SK-N-SH (cell line): ENCODE results near the gene KCNK18. TPM values are rescaled to one million over a fixed set of nuclear protein-coding genes. Genes with fewer than 3 reads are reported as not detected.

Experiments
- CTCF ChIA-PET: fragments of 300-600, 350-600 bp; formaldehyde crosslinking; extraction: SDS; loops from one replicate; lab custom pipeline; 2021; lab: Yijun Ruan, JAX
- POLR2A ChIA-PET: fragments of 350-600 bp; sonication (Branson Sonifier 250); formaldehyde crosslinking; extraction: SDS; loops from one replicate; lab custom pipeline; 2020; ENCODE audit warnings: antibody characterized with exemption, inconsistent platforms; lab: Yijun Ruan, JAX
- DNase-seq: peaks from one replicate; pipeline ENCODE4 v3.0.0; 2012
- H2AFZ ChIP-seq: fragments of 200-600 bp; sonication (generic); 2 replicates; pipeline ENCODE4 v1.8.1; 2016; ENCODE audit warnings: antibody characterized with exemption, mild to moderate bottlenecking, low read depth
- H3F3A ChIP-seq: fragments of 200-600 bp; sonication (generic); replicated peaks from 2 replicates; pipeline ENCODE3; 2016; ENCODE audit warnings: antibody characterized with exemption, mild to moderate bottlenecking; ENCODE audit not compliant: insufficient read depth
- H3K27ac ChIP-seq, 2 experiments: fragments of 200-500 bp in 1 of 2; fragments of 200-600 bp in 1 of 2; sonication (Bioruptor generic) in 1 of 2; sonication (generic), shearing (Covaris generic) in 1 of 2; 2 replicates each; pipeline versions ENCODE4 v1.5.1 to v1.6.1; 2014 to 2016; ENCODE audit warnings: low read depth in 2 of 2, inconsistent platforms in 1 of 2, low read length in 1 of 2, mild to moderate bottlenecking in 1 of 2, mixed read lengths in 1 of 2
- H3K27me3 ChIP-seq: fragments of 200-600 bp; sonication (generic), shearing (Covaris generic); 2 replicates; pipeline ENCODE4 v1.6.1; 2016; ENCODE audit warnings: mixed run types; ENCODE audit not compliant: insufficient read depth
- H3K36me3 ChIP-seq, 2 experiments: fragments of 200-500 bp in 1 of 2; fragments of 200-600 bp in 1 of 2; sonication (Bioruptor generic) in 1 of 2; sonication (generic) in 1 of 2; replicated peaks in 1 of 2; 2 replicates each; pipeline versions ENCODE3 to v1.5.1; 2014 to 2016; ENCODE audit warnings: low read length in 1 of 2, mild to moderate bottlenecking in 1 of 2; ENCODE audit not compliant: insufficient read depth in 2 of 2, control insufficient read depth in 1 of 2
- H3K4me1 ChIP-seq, 2 experiments: fragments of 200-500 bp in 1 of 2; fragments of 200-600 bp in 1 of 2; sonication (Bioruptor generic) in 1 of 2; sonication (generic), shearing (Covaris generic) in 1 of 2; 2 replicates each; pipeline versions ENCODE4 v1.5.1 to v1.6.1; 2014 to 2016; ENCODE audit warnings: low read depth in 1 of 2, low read length in 1 of 2, mixed run types in 1 of 2; ENCODE audit not compliant: insufficient read depth in 2 of 2, control insufficient read depth in 1 of 2
- H3K4me2 ChIP-seq: fragments of 200-600 bp; sonication (generic), shearing (Covaris generic); 2 replicates; pipeline ENCODE4 v1.6.1; 2017; ENCODE audit warnings: mixed run types
- H3K4me3 ChIP-seq, 2 experiments: fragments of 200-500 bp in 1 of 2; fragments of 200-600 bp in 1 of 2; sonication (Bioruptor generic) in 1 of 2; sonication (generic), shearing (Covaris generic) in 1 of 2; 2 replicates each; pipeline versions ENCODE4 v1.5.1 to v1.8.1; 2014 to 2016; ENCODE audit warnings: low read depth in 2 of 2, inconsistent platforms in 1 of 2, low read length in 1 of 2, mild to moderate bottlenecking in 1 of 2, mixed read lengths in 1 of 2, moderate library complexity in 1 of 2
- H3K79me2 ChIP-seq: fragments of 200-600 bp; sonication (generic); 2 replicates; pipeline ENCODE4 v1.8.1; 2017; ENCODE audit warnings: mild to moderate bottlenecking; ENCODE audit not compliant: insufficient read depth
- H3K9ac ChIP-seq: fragments of 200-600 bp; sonication (generic); 2 replicates; pipeline ENCODE4 v1.6.1; 2017; ENCODE audit warnings: mixed run types
- H3K9me2 ChIP-seq: fragments of 200-600 bp; sonication (generic); 2 replicates; pipeline ENCODE4 v1.6.1; 2017; ENCODE audit warnings: mixed run types
- H3K9me3 ChIP-seq: fragments of 200-600 bp; sonication (generic); 2 replicates; pipeline ENCODE4 v1.6.1; 2017; ENCODE audit warnings: mixed run types, mild to moderate bottlenecking, moderate library complexity
- H4K20me1 ChIP-seq: fragments of 200-600 bp; sonication (generic); 2 replicates; pipeline ENCODE4 v1.6.1; 2017; ENCODE audit warnings: mild to moderate bottlenecking, mixed run types; ENCODE audit not compliant: insufficient read depth
- CTCF ChIP-seq: fragments of 200-600 bp; sonication (generic); IDR thresholded peaks from 2 replicates; pipeline ENCODE4 v1.6.1; 2017; ENCODE audit warnings: antibody characterized with exemption, mild to moderate bottlenecking, moderate library complexity
- FOXJ3 ChIP-seq: sonication (generic); formaldehyde crosslinking; IDR thresholded peaks from 2 replicates; pipeline ENCODE4 v1.5.1; 2020; ENCODE audit warnings: mild to moderate bottlenecking, missing genetic modification reagents
- GABPA ChIP-seq: IDR thresholded peaks from 2 replicates; pipeline ENCODE4 v1.4.0; 2012; ENCODE audit warnings: low read depth, mild to moderate bottlenecking
- MEF2A ChIP-seq: IDR thresholded peaks from 2 replicates; pipeline ENCODE4 v1.4.0; 2012; ENCODE audit warnings: low read depth, borderline replicate concordance
- RAD21 ChIP-seq: IDR thresholded peaks from 2 replicates; pipeline ENCODE4 v1.6.1; 2012; ENCODE audit warnings: mild to moderate bottlenecking, low read length
- RCOR1 ChIP-seq: fragments of 150-350 bp; IDR thresholded peaks from 2 replicates; pipeline ENCODE4 v1.6.1; 2017; ENCODE audit warnings: antibody characterized with exemption, low read length
- REST ChIP-seq: IDR thresholded peaks from 2 replicates; pipeline ENCODE4 v1.6.1; 2012; ENCODE audit warnings: mild to moderate bottlenecking, low read depth, low read length, moderate library complexity
- RFX5 ChIP-seq: IDR thresholded peaks from 2 replicates; pipeline ENCODE4 v1.6.1; 2012; ENCODE audit warnings: mild to moderate bottlenecking, improper control_type of control experiment, low read length
- SIN3A ChIP-seq: IDR thresholded peaks from 2 replicates; pipeline ENCODE4 v1.6.1; 2012; ENCODE audit warnings: low read depth, mild to moderate bottlenecking, low read length, moderate library complexity, borderline replicate concordance
- TEAD4 ChIP-seq: IDR thresholded peaks from 2 replicates; pipeline ENCODE4 v1.4.0; 2012; ENCODE audit warnings: mild to moderate bottlenecking, borderline replicate concordance; ENCODE audit not compliant: insufficient read depth
- USF2 ChIP-seq: fragments of 150-350 bp; IDR thresholded peaks from 2 replicates; pipeline ENCODE4 v1.6.1; 2017; ENCODE audit warnings: antibody characterized with exemption, low read length, low read depth, borderline replicate concordance
- WGBS: methylation state at CpG from one replicate; pipeline ENCODE4 v1.1.6; 2017; ENCODE audit warnings: low lambda C conversion rate; 5-methylcytosine and 5-hydroxymethylcytosine counted together
- polyA plus RNA-seq, 3 experiments: library from polyadenylated mRNA; depleted of rRNA; stranded (reverse); fragments of >200 nt; gene quantifications; 2 replicates each; pipeline ENCODE4 v1.2.3, GENCODE V29; 2012
- TF ChIP-seq, protein P1 (sequence below): IDR thresholded peaks from 2 replicates; pipeline ENCODE4 v1.4.0; 2012; ENCODE audit warnings: low read depth, borderline replicate concordance
- TF ChIP-seq, protein P2 (sequence below): IDR thresholded peaks from 2 replicates; pipeline ENCODE4; 2012

KCNK18 gene
- polyA plus RNA-seq, 1 of the 3 experiments (the other 2 are of a cell fraction), result not detected

DNA sequence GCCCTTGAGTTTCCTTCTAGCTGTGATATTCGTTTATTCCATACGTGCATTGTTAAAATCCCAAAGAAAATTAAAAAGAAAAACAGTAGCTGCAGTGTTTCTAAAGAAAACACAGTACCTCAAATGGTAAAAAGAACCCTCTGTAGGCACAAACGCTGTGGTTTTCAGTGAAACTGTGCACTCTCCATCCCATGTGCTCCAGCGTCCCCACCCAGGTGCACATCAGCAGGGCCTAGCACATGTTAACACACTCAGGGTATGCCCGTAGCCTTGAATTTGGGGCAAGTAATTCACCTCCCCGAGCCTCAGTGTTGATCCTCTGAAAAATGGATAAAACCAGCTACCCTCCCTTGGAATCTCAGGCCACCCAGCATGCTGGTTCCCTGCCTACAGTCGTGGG lies 53.1 kb downstream of the KCNK18 start:
- Histone ChIP-seq H3K9me3 (no peaks in the 10 kb centered on the region), H3K9me2 (no peaks in the 10 kb centered on the region), H3K79me2 (no peaks in the 10 kb centered on the region), H2AFZ (no peak overlapping the region), H3K9ac (no peak overlapping the region), H3K27ac (no peak overlapping the region), H3K36me3 (no peaks in the 10 kb centered on the region), H3K27me3 (no peaks in the 10 kb centered on the region; the same call in 1 of the 2 replicates), H3K4me2 (no peak overlapping the region), H3K4me3 (no peak overlapping the region), H3K4me1 (peaks cover 0 to 12% of the 10 kb centered on the region in 2 experiments; a peak in 2 of 4 replicates), H4K20me1 (no peaks in the 10 kb centered on the region), H3F3A (no peaks in the 10 kb centered on the region)
- WGBS, result 29% methylated on average over 7 of the region's 7 CpGs
- TF ChIP-seq, protein P1, sequence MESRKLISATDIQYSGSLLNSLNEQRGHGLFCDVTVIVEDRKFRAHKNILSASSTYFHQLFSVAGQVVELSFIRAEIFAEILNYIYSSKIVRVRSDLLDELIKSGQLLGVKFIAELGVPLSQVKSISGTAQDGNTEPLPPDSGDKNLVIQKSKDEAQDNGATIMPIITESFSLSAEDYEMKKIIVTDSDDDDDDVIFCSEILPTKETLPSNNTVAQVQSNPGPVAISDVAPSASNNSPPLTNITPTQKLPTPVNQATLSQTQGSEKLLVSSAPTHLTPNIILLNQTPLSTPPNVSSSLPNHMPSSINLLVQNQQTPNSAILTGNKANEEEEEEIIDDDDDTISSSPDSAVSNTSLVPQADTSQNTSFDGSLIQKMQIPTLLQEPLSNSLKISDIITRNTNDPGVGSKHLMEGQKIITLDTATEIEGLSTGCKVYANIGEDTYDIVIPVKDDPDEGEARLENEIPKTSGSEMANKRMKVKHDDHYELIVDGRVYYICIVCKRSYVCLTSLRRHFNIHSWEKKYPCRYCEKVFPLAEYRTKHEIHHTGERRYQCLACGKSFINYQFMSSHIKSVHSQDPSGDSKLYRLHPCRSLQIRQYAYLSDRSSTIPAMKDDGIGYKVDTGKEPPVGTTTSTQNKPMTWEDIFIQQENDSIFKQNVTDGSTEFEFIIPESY, result no peak
- TF ChIP-seq GABPA, result no peak
- no peak for TF ChIP-seq USF2
- no peak for TF ChIP-seq TEAD4
- TF ChIP-seq SIN3A, result no peak
- TF ChIP-seq CTCF, result no peak
- no peak for TF ChIP-seq FOXJ3 (CRISPR knock-in tag)
- TF ChIP-seq RFX5, result no peak
- TF ChIP-seq REST, result no peak
- no peak for TF ChIP-seq RAD21
- no peak for TF ChIP-seq MEF2A
- TF ChIP-seq RCOR1, result no peak
- TF ChIP-seq, protein P2, sequence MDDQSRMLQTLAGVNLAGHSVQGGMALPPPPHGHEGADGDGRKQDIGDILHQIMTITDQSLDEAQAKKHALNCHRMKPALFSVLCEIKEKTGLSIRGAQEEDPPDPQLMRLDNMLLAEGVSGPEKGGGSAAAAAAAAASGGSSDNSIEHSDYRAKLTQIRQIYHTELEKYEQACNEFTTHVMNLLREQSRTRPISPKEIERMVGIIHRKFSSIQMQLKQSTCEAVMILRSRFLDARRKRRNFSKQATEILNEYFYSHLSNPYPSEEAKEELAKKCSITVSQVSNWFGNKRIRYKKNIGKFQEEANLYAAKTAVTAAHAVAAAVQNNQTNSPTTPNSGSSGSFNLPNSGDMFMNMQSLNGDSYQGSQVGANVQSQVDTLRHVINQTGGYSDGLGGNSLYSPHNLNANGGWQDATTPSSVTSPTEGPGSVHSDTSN, result no peak
- ChIA-PET CTCF (interaction anchor here (4.7 to 12.6 kb wide), 2 partner anchors 34 to 67 kb away, joined by 38 to 92 read pairs; no protein-coding TSS in a partner anchor), POLR2A (no interaction called here)
- no peak for DNase-seq
